ENCODE results near the gene PTGER3. TPM values are rescaled to one million over a fixed set of nuclear protein-coding genes. Genes with fewer than 3 reads are reported as not detected.

Gene PTGER3
- total RNA-seq = 1.4 TPM
- 1 to 10 TPM in 3 of 8 donors, under 1 TPM in 5; 0.16 to 1.7 (median 0.78) TPM for polyA plus RNA-seq (ENCODE audit: insufficient read depth in 1 of 8, insufficient read length in 8 of 8, low replicate concordance in 1 of 8)
- long read RNA-seq, donor 1 = 0 reads
- long read RNA-seq, donor 2 = 0 reads
- long read RNA-seq, donor 3, partial matches to known transcripts = 0 of 2 reads
- long read RNA-seq, donor 3, other reads (novel, unspliced or antisense) = 0 of 2 reads
- long read RNA-seq, donor 4 = 0 reads
- long read RNA-seq, donor 5, partial matches to known transcripts = 0 of 1 reads
- long read RNA-seq, donor 5, other reads (novel, unspliced or antisense) = 0 of 1 reads
- long read RNA-seq, donor 6 = 0 reads
- long read RNA-seq, donor 7 = 0 reads
- long read RNA-seq, donor 8 = 0 reads
- long read RNA-seq, donor 9, full-length matches to known transcripts = 1 of 1 reads
- long read RNA-seq, donor 9, partial matches to known transcripts = 0 of 1 reads
- long read RNA-seq, donor 9, other reads (novel, unspliced or antisense) = 0 of 1 reads
- long read RNA-seq, donor 10 = 0 reads
- long read RNA-seq, donor 11 = 0 reads

DNA sequence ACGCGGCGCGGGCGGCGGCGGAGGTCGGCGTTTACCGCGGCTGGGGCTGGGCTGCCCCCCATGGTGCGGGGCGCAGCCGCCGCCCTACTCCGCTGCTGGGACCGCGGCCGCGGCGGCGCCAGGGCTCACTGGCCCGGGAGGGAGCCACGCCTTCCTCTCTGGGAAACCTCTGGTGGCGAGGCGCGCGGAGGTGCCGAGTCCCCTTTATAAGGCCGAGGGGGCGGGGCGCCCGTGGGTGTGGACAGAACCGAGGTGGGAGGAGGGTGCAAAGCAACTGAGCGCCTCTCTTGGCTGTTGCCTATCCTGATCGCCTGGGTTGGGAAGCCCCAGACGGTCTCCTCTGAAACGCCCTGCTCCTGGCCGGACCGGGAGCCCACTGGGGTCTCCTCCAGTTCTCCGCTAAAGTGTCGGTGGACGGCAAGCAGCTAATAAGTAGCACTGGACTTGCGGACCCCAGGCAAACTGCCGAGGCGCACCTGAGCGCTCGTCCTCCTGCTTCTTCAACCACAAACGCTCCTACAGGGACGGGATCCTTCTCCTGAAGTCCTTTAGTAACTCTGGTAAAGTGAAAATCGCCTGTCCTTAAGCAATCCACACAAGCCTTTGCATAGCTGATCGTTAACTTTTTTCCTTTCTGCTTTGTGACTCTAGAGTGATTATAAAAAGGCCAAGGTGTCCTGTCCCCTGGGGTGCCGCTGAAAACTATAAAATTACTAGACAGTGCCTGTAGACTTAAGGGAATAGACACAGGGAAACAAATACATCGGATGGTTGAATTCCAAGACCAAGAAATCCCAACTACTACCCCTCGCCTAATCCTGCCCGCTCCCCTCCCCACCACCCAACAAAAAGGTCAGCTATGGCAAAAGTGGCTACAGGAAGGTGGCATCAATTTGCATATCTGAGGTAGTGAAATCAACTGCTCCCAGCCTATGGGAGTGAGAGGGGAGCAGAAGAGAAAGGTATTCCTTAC is at the start of gene PTGER3:
PTGER3 (minus strand) TSS at position 182 of the 973 bp plus-strand sequence. CDS start 239 bp downstream, outside the sequence.
- peaks cover 36% of the 10 kb centered on the region for H3K27me3 ChIP-seq (ENCODE audit: control insufficient read depth, insufficient read depth, low read length)

DNA sequence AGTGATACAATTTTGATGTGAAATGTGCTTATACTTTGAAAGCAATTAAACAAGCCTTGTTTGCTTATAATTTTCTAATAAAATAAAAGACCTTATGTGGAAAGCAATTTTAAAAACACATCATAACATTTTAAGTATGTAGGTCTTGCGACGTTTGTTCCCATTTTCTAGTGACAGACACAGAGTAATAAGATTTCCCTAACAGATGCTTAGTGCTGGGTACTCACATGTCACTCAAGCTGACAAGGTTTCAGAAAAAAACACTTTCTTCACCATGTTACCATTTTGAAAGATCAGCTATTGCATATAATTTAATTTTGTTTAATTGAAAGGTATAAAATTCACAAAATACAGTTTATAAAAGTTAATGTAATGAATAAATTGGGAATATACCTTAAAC is 47.3 kb upstream of the PTGER3 start:
- DNase-seq = no peak
- no peaks in the 10 kb centered on the region for H3K36me3 ChIP-seq (ENCODE audit: control insufficient read depth, insufficient read depth, low read length)
- H3K27me3 ChIP-seq (ENCODE audit: control insufficient read depth, insufficient read depth, low read length) = no peaks in the 10 kb centered on the region
- H3K27ac ChIP-seq (ENCODE audit: low read length) = no peak overlapping the region
- no peak overlapping the region for H3K4me3 ChIP-seq (ENCODE audit: low read length)
- H3K9me3 ChIP-seq (replicated peaks; ENCODE audit: control insufficient read depth, low read depth, low read length) = no peaks in the 10 kb centered on the region
- H3K4me1 ChIP-seq (ENCODE audit: control insufficient read depth, insufficient read depth, low read length) = no peaks in the 10 kb centered on the region
- WGBS (ENCODE audit: insufficient coverage) = no CpG with 5 or more reads among the region's 2 CpGs

More for the DNA sequence above, at the start of gene PTGER3:
- Histone ChIP-seq H3K4me3 (ENCODE audit: low read length) (peak within 1 kb of the TSS; percentile 37), H3K27ac (ENCODE audit: low read length) (no peak within 1 kb of the TSS), H3K9me3 (replicated peaks; ENCODE audit: control insufficient read depth, low read depth, low read length) (no peaks in the 10 kb centered on the region), H3K36me3 (ENCODE audit: control insufficient read depth, insufficient read depth, low read length) (no peaks in the 10 kb centered on the region), H3K4me1 (ENCODE audit: control insufficient read depth, insufficient read depth, low read length) (peaks cover 15% of the 10 kb centered on the region)
- under 1% methylated on average over 45 of the region's 56 CpGs for WGBS (ENCODE audit: insufficient coverage)
- DNase-seq = peak; percentile 49

DNA sequence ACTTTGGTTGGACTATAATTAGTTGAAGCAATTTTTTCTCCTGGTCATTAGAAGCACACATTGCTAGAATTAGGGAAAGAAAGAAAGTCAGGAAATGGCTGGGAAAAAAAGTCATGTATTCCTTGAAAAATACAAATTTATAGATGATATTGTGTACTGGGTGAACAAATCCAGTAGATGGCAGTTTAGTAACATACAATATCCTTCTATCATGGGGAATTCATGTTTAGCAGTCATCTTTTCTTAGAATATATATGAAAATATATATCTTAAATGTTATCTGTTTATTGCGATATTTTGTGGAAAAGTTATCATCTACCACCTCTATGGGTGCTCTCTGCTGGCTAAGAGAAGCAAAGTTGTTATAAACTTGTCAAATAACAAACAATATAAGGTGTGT is 46.3 kb upstream of the PTGER3 start:
- no peaks in the 10 kb centered on the region for H3K9me3 ChIP-seq (replicated peaks; ENCODE audit: control insufficient read depth, low read depth, low read length)
- H3K36me3 ChIP-seq (ENCODE audit: control insufficient read depth, insufficient read depth, low read length) = no peaks in the 10 kb centered on the region
- no peaks in the 10 kb centered on the region for H3K4me1 ChIP-seq (ENCODE audit: control insufficient read depth, insufficient read depth, low read length)
- no peak overlapping the region for H3K27ac ChIP-seq (ENCODE audit: low read length)
- no peaks in the 10 kb centered on the region for H3K27me3 ChIP-seq (ENCODE audit: control insufficient read depth, insufficient read depth, low read length)
- WGBS (ENCODE audit: insufficient coverage) = no CpG with 5 or more reads among the region's 1 CpG
- no peak overlapping the region for H3K4me3 ChIP-seq (ENCODE audit: low read length)
- DNase-seq = peak; percentile 33

DNA sequence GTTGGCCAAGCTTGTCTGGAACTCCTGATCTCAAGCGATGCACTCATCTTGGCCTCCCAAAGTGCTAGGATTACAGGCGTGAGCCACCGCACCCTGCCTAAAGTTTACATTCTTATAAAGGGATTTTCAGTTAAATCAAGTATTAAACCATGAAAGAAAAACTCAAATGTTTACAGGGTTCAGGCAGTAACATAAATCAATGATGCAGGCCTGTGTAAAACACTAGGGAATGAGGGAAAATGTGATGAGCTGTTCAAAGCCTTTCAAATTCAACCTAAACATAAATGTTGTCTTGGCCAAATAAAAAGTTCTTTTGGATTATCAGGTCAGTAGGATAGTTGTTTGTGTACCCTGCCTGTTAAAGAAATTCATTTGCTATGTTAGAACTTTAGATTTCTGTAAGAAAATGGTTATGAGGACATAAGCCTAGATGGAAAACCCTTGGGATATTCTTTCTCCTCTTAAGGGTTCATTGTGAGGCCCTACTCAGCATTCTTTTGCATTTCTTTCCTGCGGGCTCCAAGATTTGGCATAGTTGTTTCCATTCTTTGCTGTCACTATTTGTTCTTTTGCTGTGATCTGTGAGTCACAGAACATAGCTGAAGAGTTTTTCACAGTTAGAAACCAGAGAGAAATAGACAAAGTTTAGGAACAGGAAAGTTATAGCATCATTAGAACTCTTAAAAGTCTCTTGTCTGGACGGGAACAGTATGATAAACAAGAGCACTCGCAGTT is 42.1 kb upstream of the PTGER3 start:
- peaks cover 12% of the 10 kb centered on the region for H3K27me3 ChIP-seq (ENCODE audit: control insufficient read depth, insufficient read depth, low read length)
- H3K4me3 ChIP-seq (ENCODE audit: low read length) = no peak overlapping the region
- DNase-seq = no peak
- no CpG with 5 or more reads among the region's 6 CpGs for WGBS (ENCODE audit: insufficient coverage)
- H3K36me3 ChIP-seq (ENCODE audit: control insufficient read depth, insufficient read depth, low read length) = no peaks in the 10 kb centered on the region
- H3K9me3 ChIP-seq (replicated peaks; ENCODE audit: control insufficient read depth, low read depth, low read length) = no peaks in the 10 kb centered on the region
- no peaks in the 10 kb centered on the region for H3K4me1 ChIP-seq (ENCODE audit: control insufficient read depth, insufficient read depth, low read length)
- no peak overlapping the region for H3K27ac ChIP-seq (ENCODE audit: low read length)

DNA sequence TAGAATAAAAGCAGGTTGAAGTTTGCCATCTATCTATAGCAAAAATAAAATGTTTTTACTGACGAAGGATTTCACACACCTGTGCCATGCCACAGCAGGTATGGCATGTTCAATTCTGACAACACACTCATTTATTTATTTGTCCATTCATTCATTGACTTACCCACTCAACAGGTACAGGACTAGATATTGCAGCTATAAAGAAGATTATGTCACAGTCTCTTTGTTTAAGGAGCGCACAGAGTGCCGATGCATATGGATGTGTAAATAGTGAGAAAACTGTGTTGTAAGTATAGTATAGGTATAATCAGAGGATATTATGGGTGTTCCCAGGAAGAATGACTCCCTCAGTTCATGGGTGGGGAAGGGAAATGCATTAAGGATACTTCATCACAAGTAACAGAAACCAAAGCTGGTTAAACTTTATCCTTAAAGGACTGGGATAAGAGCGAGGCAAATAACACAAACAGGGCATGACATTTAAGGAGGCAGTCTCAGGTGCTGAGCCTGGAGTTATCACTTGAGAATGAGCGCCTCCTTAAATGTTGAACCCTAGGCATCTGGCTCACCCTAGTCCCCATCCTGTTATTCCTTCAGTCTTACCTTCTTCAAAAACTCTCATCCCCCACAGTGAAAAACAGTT is 41.1 kb upstream of the PTGER3 start:
- H3K4me1 ChIP-seq (ENCODE audit: control insufficient read depth, insufficient read depth, low read length) = no peaks in the 10 kb centered on the region
- H3K36me3 ChIP-seq (ENCODE audit: control insufficient read depth, insufficient read depth, low read length) = no peaks in the 10 kb centered on the region
- no peak overlapping the region for H3K27ac ChIP-seq (ENCODE audit: low read length)
- peaks cover 12% of the 10 kb centered on the region for H3K27me3 ChIP-seq (ENCODE audit: control insufficient read depth, insufficient read depth, low read length)
- DNase-seq = no peak
- H3K4me3 ChIP-seq (ENCODE audit: low read length) = no peak overlapping the region
- H3K9me3 ChIP-seq (replicated peaks; ENCODE audit: control insufficient read depth, low read depth, low read length) = no peaks in the 10 kb centered on the region
- WGBS (ENCODE audit: insufficient coverage) = 83% methylated on average over 1 of the region's 5 CpGs

DNA sequence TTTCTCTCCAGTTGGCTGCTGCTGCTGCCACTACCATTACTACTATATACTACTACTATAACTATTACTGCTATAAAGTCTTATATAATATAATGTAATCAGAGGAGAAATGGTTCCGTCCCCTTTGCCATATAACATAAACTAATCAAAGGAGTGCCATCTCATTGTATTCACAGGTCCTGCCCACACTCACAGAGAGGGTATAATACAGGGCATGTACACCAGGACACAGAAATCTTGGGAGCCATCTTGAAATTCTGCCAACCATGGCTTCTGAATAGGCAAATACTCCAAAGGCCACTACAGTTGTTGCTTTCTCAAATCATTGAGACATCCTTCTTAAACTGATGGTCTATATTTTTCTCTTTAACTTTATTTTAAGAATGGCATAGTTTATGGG is 40.1 kb upstream of the PTGER3 start:
- H3K9me3 ChIP-seq (replicated peaks; ENCODE audit: control insufficient read depth, low read depth, low read length) = no peaks in the 10 kb centered on the region
- H3K36me3 ChIP-seq (ENCODE audit: control insufficient read depth, insufficient read depth, low read length) = no peaks in the 10 kb centered on the region
- no peak overlapping the region for H3K4me3 ChIP-seq (ENCODE audit: low read length)
- H3K4me1 ChIP-seq (ENCODE audit: control insufficient read depth, insufficient read depth, low read length) = no peaks in the 10 kb centered on the region
- DNase-seq = no peak
- WGBS (ENCODE audit: insufficient coverage) = no CpG with 5 or more reads among the region's 1 CpG
- peaks cover 12% of the 10 kb centered on the region for H3K27me3 ChIP-seq (ENCODE audit: control insufficient read depth, insufficient read depth, low read length)
- H3K27ac ChIP-seq (ENCODE audit: low read length) = no peak overlapping the region

GRCh38 chr1:71087060-71087459 is 39.4 kb upstream of the PTGER3 start:
- DNase-seq = no peak
- H3K9me3 ChIP-seq (replicated peaks; ENCODE audit: control insufficient read depth, low read depth, low read length) = no peaks in the 10 kb centered on the region
- no peaks in the 10 kb centered on the region for H3K36me3 ChIP-seq (ENCODE audit: control insufficient read depth, insufficient read depth, low read length)
- no peaks in the 10 kb centered on the region for H3K4me1 ChIP-seq (ENCODE audit: control insufficient read depth, insufficient read depth, low read length)
- peaks cover 12% of the 10 kb centered on the region for H3K27me3 ChIP-seq (ENCODE audit: control insufficient read depth, insufficient read depth, low read length)
- no peak overlapping the region for H3K4me3 ChIP-seq (ENCODE audit: low read length)
- no peak overlapping the region for H3K27ac ChIP-seq (ENCODE audit: low read length)

- WGBS (ENCODE audit: insufficient coverage) = no CpG with 5 or more reads among the region's 1 CpG
- Histone ChIP-seq H3K27ac (ENCODE audit: low read length) (no peak overlapping the region), H3K4me1 (ENCODE audit: control insufficient read depth, insufficient read depth, low read length) (peaks cover 3% of the 10 kb centered on the region), H3K36me3 (ENCODE audit: control insufficient read depth, insufficient read depth, low read length) (no peaks in the 10 kb centered on the region), H3K27me3 (ENCODE audit: control insufficient read depth, insufficient read depth, low read length) (peaks cover 12% of the 10 kb centered on the region), H3K4me3 (ENCODE audit: low read length) (no peak overlapping the region), H3K9me3 (replicated peaks; ENCODE audit: control insufficient read depth, low read depth, low read length) (peaks cover 3% of the 10 kb centered on the region)
- no peak for DNase-seq
Observed at GRCh38 chr1:71086331-71086730, 38.7 kb upstream of the PTGER3 start.

DNA sequence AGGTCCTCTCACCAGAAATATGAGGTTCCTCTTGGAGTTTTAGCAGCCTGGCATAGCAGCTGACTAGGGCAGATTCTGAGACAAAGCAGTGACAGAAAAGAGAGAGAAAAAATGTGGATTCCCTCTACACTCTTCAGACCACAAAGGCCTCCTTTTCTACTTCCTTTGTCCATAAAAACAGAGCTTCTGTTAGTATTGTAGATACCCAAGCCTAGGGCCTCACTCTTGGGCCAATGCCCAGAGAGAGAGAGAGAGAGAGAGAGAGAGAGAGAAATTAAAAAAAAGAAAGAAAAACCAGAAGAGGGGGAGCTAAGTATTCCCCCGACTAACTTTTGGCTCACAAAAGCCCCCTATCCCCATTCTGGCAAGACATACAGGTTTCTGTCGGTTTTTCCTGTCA is 35.7 kb upstream of the PTGER3 start:
- H3K27ac ChIP-seq (ENCODE audit: low read length) = no peak overlapping the region

More for the DNA sequence above, 35.7 kb upstream of the PTGER3 start:
- no peaks in the 10 kb centered on the region for H3K36me3 ChIP-seq (ENCODE audit: control insufficient read depth, insufficient read depth, low read length)
- peaks cover 3% of the 10 kb centered on the region for H3K4me1 ChIP-seq (ENCODE audit: control insufficient read depth, insufficient read depth, low read length)
- no peak overlapping the region for H3K4me3 ChIP-seq (ENCODE audit: low read length)
- peaks cover 12% of the 10 kb centered on the region for H3K27me3 ChIP-seq (ENCODE audit: control insufficient read depth, insufficient read depth, low read length)
- peaks cover 3% of the 10 kb centered on the region for H3K9me3 ChIP-seq (replicated peaks; ENCODE audit: control insufficient read depth, low read depth, low read length)
- no CpG with 5 or more reads among the region's 2 CpGs for WGBS (ENCODE audit: insufficient coverage)
- DNase-seq = no peak
